SIG-M5 (cell line): ENCODE measurements around the gene MRPS24.
"Not testable (repeated sequence)": the region's sequence is repeated elsewhere in the genome, so short reads cannot be mapped to it uniquely, and the experiment has no call there.

ENCODE experiments used
- DNase-seq: peaks from one replicate; lab custom pipeline; 2025; lab: John Stamatoyannopoulos, UW

Gene MRPS24

DNA sequence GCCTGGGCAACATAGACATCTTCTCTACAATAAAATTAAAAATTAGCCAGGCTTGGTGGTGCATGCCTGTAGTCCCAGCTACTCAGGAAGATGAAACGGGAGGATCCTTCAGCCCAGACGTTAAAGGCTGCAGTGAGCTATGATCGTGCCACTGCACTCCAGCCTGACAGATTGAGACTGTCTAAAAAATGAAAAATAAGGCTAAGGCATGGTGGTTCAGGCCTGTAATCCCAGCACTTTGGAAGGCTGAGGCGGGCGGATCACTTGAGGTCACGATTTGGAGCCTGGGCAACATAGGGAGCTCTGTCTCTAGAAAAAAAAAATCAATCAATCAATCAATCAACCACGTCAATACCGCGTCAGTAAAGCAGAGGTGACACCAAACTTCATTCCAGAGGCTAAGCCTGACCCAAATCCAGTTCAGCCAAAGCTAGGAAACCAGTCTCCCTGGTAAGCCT, 31.1 kb downstream of the MRPS24 start:
- DNase-seq = no peak

DNA sequence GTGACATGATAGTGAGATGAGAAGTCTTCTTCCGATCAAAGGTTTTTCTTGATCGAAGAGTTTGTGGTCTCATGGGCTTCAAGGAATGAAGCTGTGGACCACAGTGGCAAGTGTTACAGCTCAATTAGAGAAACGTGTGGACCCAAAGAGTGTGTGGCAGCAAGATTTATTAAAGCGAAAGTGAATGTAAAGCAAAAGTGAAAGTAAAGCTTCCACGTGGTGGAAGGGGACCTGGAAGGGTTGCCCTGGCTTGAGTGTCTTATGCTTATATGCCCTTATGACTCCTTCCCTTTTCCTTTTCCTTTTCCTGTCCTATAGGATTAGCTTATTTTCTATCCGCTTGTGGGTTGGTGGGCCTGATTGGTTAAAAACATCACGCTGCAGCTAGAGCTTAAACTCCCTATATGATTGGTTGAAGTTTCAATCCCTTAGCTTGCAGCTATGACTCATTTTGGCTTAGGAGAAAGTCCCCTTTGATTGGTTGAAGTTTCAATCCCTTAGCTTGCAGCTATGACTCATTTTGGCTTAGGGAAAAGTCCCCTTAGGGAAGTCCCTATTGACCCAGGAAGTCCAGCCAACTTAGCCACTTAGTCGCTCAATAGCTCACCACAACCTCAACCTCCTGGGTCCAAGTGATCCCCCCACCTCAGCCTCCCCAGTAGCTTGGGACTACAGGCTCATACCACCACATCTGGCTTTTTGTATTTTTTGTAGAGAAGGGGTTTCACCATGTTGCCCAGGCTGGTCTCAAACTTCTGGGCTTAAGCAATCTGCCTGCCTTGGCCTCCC, 34.7 kb downstream of the MRPS24 start:
- DNase-seq = no peak

DNA sequence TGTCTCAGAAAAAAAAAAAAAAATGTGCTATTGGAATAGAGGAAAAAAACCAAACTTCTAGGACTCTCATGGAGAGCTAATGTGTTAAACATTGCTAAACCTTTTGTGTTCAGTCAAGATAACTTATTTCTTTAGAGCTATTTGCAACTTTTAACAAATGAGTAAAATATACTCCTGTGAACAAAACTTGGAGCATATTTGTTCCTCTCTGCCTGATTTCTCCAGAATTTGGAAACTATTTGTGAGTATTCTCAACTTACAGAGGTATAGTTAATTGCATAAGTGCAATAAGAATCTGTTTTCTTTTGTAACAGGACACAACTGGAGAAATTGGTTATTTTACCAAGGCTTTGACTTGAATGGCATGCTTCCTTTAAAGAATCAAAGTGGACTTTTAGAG, 38.4 kb downstream of the MRPS24 start:
- DNase-seq = not testable (repeated sequence)

DNA sequence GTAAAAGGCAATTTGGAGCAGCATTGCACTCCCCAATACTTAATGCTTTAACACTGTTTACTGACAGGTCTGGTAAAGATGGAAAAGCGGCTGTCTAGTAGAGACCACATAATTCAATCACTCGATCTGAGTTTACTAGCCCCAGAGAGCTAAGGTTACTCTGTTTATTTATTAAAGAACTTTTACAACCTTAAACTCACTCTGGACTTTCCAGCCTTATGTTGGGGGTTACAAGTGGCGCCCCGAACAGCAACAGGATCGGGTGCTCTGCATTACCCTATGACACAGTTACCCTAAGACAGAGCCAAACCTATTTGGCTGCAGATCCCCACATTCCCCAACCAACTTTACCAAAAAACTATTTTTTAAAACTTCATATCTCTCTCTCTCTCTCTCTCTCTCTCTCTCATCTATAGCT, 43.9 kb downstream of the MRPS24 start:
- no peak for DNase-seq

DNA sequence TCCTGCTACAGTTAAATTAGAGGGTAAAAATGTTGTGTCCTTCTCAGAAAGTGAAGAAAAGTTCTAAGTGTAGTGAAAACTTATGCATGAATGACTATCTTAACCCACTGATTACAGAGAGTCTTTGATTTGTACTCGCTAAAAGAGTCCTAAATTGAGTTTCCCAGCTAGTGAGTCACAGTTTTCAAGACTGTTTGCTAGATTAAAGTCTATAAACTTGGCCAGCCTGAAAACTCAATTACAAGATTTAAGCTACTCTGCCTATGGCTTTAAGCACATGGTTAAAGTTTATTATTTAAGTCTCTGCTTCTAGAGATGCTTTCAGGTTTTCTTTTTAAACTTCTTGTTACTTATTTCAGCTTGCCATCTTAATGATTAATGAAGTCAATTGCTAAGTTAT, 44.4 kb downstream of the MRPS24 start:
- DNase-seq = no peak

DNA sequence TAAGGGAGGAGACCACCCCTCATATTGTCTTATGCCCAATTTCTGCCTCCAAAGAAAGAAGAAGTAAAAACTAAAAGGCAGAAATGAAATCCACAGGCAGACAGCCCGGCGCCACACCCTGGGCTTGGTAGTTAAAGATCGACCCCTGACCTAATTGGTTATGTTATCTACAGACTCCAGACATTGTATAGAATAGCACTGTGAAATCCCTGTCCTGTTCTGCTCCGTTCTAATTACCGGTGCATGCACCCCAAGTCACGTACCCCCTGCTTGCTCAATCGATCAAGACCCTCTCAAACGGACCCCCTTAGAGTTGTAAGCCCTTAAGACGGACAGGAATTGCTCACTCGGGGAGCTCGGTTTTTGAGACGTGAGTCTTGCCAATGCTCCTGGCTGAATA, 44.8 kb downstream of the MRPS24 start:
- DNase-seq = not testable (repeated sequence)

DNA sequence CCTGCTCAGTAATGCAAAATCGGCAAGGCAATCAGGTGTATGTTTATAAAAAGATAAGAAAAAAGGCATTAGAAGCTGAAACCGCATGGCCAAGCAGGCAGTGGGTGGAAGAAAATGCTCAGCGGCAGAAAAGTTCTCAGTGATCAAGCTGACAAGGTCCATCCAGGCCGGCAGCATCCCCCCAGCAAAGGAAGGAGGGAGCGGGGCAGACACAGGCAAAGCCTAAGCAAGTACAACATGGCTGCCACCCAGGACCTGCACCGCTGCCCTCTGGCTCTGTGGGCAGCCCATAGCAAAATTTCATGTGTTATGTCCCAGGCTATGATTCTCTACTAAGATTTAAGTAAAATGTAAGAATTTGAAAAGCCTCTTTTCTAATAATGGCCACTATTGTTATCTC, 45.4 kb downstream of the MRPS24 start:
- DNase-seq = no peak

DNA sequence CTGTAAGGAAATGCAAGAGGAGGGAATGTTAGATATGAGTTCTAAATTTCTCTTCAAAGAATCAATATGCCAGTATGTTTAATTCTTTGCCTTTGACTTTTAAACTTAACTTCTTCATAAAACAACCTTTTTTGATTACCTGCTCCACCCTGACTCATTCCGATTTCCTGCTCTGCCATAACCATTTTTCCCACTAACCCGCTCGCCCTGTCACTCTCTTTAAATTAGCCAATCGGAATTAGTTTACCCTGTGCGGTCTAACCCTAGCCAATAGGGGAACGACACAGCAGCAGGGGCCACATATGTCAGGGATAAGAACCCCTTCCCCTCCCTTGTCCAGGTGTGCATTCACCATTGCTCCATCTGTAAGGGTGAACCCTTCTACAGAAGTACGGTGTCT, 45.9 kb downstream of the MRPS24 start:
- not testable (repeated sequence) for DNase-seq
